GM23338 (cell line): ENCODE measurements around the gene NIBAN1. TPM values are rescaled to one million over a fixed set of nuclear protein-coding genes. Genes with fewer than 3 reads are reported as not detected.
A peak's percentile ranks its signal among the peaks of the same experiment; 100 is the strongest.

ENCODE experiments used
- ATAC-seq: fragments of 200-7000 bp; cut with Tn5 transposase; 3 replicates; pipeline ENCODE4 v1.9.1; 2020
- DNase-seq: peaks from one replicate; pipeline ENCODE4 v3.0.0-alpha.2; 2015; ENCODE audit warnings: low spot score
- H2AFZ ChIP-seq: fragments of 200-600 bp; sonication (generic); 2 replicates; pipeline ENCODE4 v1.8.0; 2016; ENCODE audit warnings: antibody characterized with exemption, mild to moderate bottlenecking, moderate library complexity
- H3F3A ChIP-seq: fragments of 200-600 bp; sonication (generic); replicated peaks from 2 replicates; pipeline ENCODE4 v1.8.0; 2017; ENCODE audit warnings: antibody characterized with exemption, mixed run types, low read depth
- H3K27ac ChIP-seq: fragments of 200-600 bp; sonication (generic); 2 replicates; pipeline ENCODE4 v1.6.1; 2016; ENCODE audit warnings: low read depth
- H3K27me3 ChIP-seq: fragments of 200-600 bp; sonication (generic); 2 replicates; pipeline ENCODE4 v1.8.0; 2016; ENCODE audit warnings: mild to moderate bottlenecking, mixed run types, moderate library complexity; ENCODE audit not compliant: insufficient read depth
- H3K36me3 ChIP-seq: fragments of 200-600 bp; sonication (generic); 2 replicates; pipeline ENCODE4 v1.8.0; 2016; ENCODE audit warnings: mild to moderate bottlenecking; ENCODE audit not compliant: insufficient read depth
- H3K4me1 ChIP-seq: fragments of 200-600 bp; sonication (generic); 2 replicates; pipeline ENCODE4 v1.8.0; 2016; ENCODE audit warnings: mild to moderate bottlenecking, moderate library complexity; ENCODE audit not compliant: insufficient read depth
- H3K4me2 ChIP-seq: fragments of 200-600 bp; sonication (generic); 2 replicates; pipeline ENCODE4 v1.7.1; 2017; ENCODE audit warnings: mixed run types
- H3K4me3 ChIP-seq: fragments of 200-600 bp; sonication (generic); 2 replicates; pipeline ENCODE4 v1.6.1; 2016; ENCODE audit warnings: mixed run types
- H3K79me2 ChIP-seq: fragments of 200-600 bp; sonication (generic); replicated peaks from 2 replicates; pipeline ENCODE4 v1.8.0; 2017; ENCODE audit warnings: mild to moderate bottlenecking; ENCODE audit not compliant: insufficient read depth
- H3K9me2 ChIP-seq: fragments of 200-600 bp; sonication (generic); 2 replicates; pipeline ENCODE4 v1.8.0; 2017; ENCODE audit not compliant: insufficient read depth
- H4K20me1 ChIP-seq: fragments of 200-600 bp; sonication (generic); replicated peaks from 2 replicates; pipeline ENCODE4 v1.8.0; 2017; ENCODE audit warnings: mild to moderate bottlenecking; ENCODE audit not compliant: insufficient read depth
- H3K27ac Mint-ChIP-seq: 2 replicates; pipeline ENCODE4 v1.8.0; 2020; ENCODE audit warnings: inconsistent platforms, mild to moderate bottlenecking, moderate library complexity, mixed read lengths
- H3K27me3 Mint-ChIP-seq: 3 replicates; pipeline ENCODE4 v1.8.0; 2022; ENCODE audit warnings: low read depth, mild to moderate bottlenecking, moderate library complexity, mixed read lengths, inconsistent platforms; ENCODE audit not compliant: insufficient read depth, poor library complexity
- H3K36me3 Mint-ChIP-seq: 3 replicates; pipeline ENCODE4 v1.8.0; 2021; ENCODE audit warnings: low read depth, mild to moderate bottlenecking, inconsistent platforms, moderate library complexity, mixed read lengths
- H3K4me1 Mint-ChIP-seq: 3 replicates; pipeline ENCODE4 v1.8.0; 2020; ENCODE audit warnings: mild to moderate bottlenecking, inconsistent platforms, mixed read lengths
- H3K4me3 Mint-ChIP-seq: 3 replicates; pipeline ENCODE4 v1.8.0; 2021; ENCODE audit warnings: moderate library complexity, mild to moderate bottlenecking, inconsistent platforms, mixed read lengths
- H3K9me3 Mint-ChIP-seq: 3 replicates; pipeline ENCODE4 v1.8.0; 2020; ENCODE audit warnings: moderate library complexity, mild to moderate bottlenecking, inconsistent platforms, mixed read lengths
- CREB1 ChIP-seq: fragments of 250-450 bp; sonication (Bioruptor Pico); IDR thresholded peaks from 2 replicates; pipeline ENCODE4 v1.5.0; 2020; ENCODE audit warnings: low read depth, mild to moderate bottlenecking, moderate library complexity
- EZH2 ChIP-seq: fragments of 200-600 bp; sonication (generic); IDR thresholded peaks from one replicate; pipeline ENCODE4 v1.8.0; 2017; ENCODE audit warnings: antibody characterized with exemption, mild to moderate bottlenecking, low read depth; ENCODE audit not compliant: unreplicated experiment
- EZH2phosphoT487 ChIP-seq: fragments of 200-600 bp; sonication (generic); IDR thresholded peaks from one replicate; pipeline ENCODE4 v1.8.1; 2018; ENCODE audit warnings: antibody characterized with exemption; ENCODE audit not compliant: unreplicated experiment
- JUNB ChIP-seq: IDR thresholded peaks from one replicate; pipeline ENCODE4 v1.6.1; 2016; ENCODE audit warnings: antibody characterized with exemption; ENCODE audit not compliant: unreplicated experiment
- NANOG ChIP-seq: IDR thresholded peaks from 2 replicates; pipeline ENCODE4 v1.6.1; 2016; ENCODE audit warnings: antibody characterized with exemption, borderline replicate concordance
- POLR2AphosphoS5 ChIP-seq: IDR thresholded peaks from 2 replicates; pipeline ENCODE4 v1.6.1; 2016; ENCODE audit warnings: antibody characterized with exemption, low read depth
- STAT1 ChIP-seq: IDR thresholded peaks from one replicate; pipeline ENCODE4 v1.6.1; 2016; ENCODE audit warnings: antibody characterized with exemption; ENCODE audit not compliant: unreplicated experiment
- ZNF114 ChIP-seq: fragments of 250-450 bp; sonication (Bioruptor Pico); IDR thresholded peaks from 2 replicates; pipeline ENCODE4 v1.5.0; 2020; ENCODE audit warnings: mild to moderate bottlenecking, moderate library complexity
- ZNF331 ChIP-seq: fragments of 250-450 bp; sonication (Bioruptor Pico); IDR thresholded peaks from 2 replicates; pipeline ENCODE4 v1.5.0; 2020; ENCODE audit warnings: low read depth, mild to moderate bottlenecking, moderate library complexity
- polyA plus RNA-seq: library from polyadenylated mRNA; unstranded; fragments of >200 nt; fragmentation: Nextera tagmentation; extraction: Ambion mirVana; gene quantifications from 2 replicates; pipeline ENCODE4 v1.2.1, GENCODE V29; 2016
- total RNA-seq: library from RNA; depleted of rRNA; stranded (reverse); fragments of >200 nt; shearing (Covaris generic); gene quantifications from 2 replicates; pipeline ENCODE4 v1.2.3, GENCODE V29; 2014
- TF ChIP-seq, protein P1 (sequence below): fragments of 250-450 bp; sonication (Bioruptor Pico); IDR thresholded peaks from 2 replicates; pipeline ENCODE4 v1.5.0; 2020; ENCODE audit warnings: mild to moderate bottlenecking, moderate library complexity
- TF ChIP-seq, protein P2 (sequence below): IDR thresholded peaks from 2 replicates; pipeline ENCODE4 v1.6.1; 2016; ENCODE audit warnings: antibody characterized with exemption
- TF ChIP-seq, protein P3 (sequence below), 2 experiments: fragments of 200-600 bp in 1 of 2; sonication (generic) in 1 of 2; conservative IDR thresholded peaks; 2 replicates each; pipeline versions ENCODE4 v1.5.1 to v1.6.1; 2016 to 2017; ENCODE audit warnings: antibody characterized with exemption in 2 of 2, low read depth in 2 of 2, mild to moderate bottlenecking in 2 of 2, moderate library complexity in 1 of 2
- TF ChIP-seq, protein P4 (sequence below): IDR thresholded peaks from one replicate; pipeline ENCODE4 v1.6.1; 2018; ENCODE audit warnings: antibody characterized with exemption; ENCODE audit not compliant: unreplicated experiment

NIBAN1 gene
- total and polyA plus RNA-seq, 2 experiments from 2014 or later: 5.5 to 12.3 TPM

DNA sequence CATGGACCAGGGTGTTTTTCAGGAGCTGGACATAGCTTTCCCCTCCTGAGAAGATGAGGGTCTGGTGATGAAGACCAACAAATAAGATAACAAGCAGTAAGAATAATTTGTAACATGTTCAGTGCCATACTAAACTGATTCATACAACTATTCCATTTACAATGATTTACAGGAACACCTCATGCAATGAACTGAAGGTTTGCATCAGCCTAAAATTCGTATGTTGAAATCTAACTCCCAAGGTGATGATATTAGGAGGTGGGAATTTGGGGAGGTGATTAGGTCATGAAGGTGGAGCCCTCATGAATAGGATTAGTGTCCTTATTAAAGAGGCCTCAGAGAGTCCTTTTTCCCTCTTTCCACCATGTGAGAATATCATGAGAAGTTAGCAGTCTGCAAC is 15.9 kb upstream of the NIBAN1 start:
- H3K4me2 ChIP-seq: no peak overlapping the region
- Mint-ChIP-seq H3K4me1 (peaks cover 10% of the 10 kb centered on the region), H3K4me3 (no peak overlapping the region), H3K27ac (no peak overlapping the region), H3K9me3 (peaks cover 3% of the 10 kb centered on the region; the same call in 2 of the 3 replicates), H3K27me3 (no peaks in the 10 kb centered on the region), H3K36me3 (no peaks in the 10 kb centered on the region)
- H3K4me1 ChIP-seq: 0 out of 2 replicates have a peak, but pooled peaks cover 5% of the 10 kb centered on the region
- ATAC-seq (no peak), DNase-seq (no peak)
- no peaks in the 10 kb centered on the region for H4K20me1 ChIP-seq
- TF ChIP-seq JUNB (no peak), CREB1 (CRISPR knock-in tag) (no peak), POLR2AphosphoS5 (no peak), ZNF114 (CRISPR knock-in tag) (no peak), NANOG (no peak), EZH2 (no peak), EZH2phosphoT487 (no peak), ZNF331 (CRISPR knock-in tag) (no peak), STAT1 (no peak)
- TF ChIP-seq, protein P1, sequence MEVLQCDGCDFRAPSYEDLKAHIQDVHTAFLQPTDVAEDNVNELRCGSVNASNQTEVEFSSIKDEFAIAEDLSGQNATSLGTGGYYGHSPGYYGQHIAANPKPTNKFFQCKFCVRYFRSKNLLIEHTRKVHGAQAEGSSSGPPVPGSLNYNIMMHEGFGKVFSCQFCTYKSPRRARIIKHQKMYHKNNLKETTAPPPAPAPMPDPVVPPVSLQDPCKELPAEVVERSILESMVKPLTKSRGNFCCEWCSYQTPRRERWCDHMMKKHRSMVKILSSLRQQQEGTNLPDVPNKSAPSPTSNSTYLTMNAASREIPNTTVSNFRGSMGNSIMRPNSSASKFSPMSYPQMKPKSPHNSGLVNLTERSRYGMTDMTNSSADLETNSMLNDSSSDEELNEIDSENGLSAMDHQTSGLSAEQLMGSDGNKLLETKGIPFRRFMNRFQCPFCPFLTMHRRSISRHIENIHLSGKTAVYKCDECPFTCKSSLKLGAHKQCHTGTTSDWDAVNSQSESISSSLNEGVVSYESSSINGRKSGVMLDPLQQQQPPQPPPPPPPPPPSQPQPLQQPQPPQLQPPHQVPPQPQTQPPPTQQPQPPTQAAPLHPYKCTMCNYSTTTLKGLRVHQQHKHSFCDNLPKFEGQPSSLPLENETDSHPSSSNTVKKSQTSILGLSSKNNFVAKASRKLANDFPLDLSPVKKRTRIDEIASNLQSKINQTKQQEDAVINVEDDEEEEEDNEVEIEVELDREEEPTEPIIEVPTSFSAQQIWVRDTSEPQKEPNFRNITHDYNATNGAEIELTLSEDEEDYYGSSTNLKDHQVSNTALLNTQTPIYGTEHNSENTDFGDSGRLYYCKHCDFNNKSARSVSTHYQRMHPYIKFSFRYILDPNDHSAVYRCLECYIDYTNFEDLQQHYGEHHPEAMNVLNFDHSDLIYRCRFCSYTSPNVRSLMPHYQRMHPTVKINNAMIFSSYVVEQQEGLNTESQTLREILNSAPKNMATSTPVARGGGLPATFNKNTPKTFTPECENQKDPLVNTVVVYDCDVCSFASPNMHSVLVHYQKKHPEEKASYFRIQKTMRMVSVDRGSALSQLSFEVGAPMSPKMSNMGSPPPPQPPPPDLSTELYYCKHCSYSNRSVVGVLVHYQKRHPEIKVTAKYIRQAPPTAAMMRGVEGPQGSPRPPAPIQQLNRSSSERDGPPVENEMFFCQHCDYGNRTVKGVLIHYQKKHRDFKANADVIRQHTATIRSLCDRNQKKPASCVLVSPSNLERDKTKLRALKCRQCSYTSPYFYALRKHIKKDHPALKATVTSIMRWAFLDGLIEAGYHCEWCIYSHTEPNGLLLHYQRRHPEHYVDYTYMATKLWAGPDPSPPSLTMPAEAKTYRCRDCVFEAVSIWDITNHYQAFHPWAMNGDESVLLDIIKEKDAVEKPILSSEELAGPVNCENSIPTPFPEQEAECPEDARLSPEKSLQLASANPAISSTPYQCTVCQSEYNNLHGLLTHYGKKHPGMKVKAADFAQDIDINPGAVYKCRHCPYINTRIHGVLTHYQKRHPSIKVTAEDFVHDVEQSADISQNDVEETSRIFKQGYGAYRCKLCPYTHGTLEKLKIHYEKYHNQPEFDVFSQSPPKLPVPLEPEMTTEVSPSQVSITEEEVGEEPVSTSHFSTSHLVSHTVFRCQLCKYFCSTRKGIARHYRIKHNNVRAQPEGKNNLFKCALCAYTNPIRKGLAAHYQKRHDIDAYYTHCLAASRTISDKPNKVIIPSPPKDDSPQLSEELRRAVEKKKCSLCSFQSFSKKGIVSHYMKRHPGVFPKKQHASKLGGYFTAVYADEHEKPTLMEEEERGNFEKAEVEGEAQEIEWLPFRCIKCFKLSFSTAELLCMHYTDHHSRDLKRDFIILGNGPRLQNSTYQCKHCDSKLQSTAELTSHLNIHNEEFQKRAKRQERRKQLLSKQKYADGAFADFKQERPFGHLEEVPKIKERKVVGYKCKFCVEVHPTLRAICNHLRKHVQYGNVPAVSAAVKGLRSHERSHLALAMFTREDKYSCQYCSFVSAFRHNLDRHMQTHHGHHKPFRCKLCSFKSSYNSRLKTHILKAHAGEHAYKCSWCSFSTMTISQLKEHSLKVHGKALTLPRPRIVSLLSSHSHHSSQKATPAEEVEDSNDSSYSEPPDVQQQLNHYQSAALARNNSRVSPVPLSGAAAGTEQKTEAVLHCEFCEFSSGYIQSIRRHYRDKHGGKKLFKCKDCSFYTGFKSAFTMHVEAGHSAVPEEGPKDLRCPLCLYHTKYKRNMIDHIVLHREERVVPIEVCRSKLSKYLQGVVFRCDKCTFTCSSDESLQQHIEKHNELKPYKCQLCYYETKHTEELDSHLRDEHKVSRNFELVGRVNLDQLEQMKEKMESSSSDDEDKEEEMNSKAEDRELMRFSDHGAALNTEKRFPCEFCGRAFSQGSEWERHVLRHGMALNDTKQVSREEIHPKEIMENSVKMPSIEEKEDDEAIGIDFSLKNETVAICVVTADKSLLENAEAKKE (CRISPR knock-in tag): no peak
- TF ChIP-seq, protein P2, sequence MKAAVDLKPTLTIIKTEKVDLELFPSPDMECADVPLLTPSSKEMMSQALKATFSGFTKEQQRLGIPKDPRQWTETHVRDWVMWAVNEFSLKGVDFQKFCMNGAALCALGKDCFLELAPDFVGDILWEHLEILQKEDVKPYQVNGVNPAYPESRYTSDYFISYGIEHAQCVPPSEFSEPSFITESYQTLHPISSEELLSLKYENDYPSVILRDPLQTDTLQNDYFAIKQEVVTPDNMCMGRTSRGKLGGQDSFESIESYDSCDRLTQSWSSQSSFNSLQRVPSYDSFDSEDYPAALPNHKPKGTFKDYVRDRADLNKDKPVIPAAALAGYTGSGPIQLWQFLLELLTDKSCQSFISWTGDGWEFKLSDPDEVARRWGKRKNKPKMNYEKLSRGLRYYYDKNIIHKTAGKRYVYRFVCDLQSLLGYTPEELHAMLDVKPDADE: no peak
- TF ChIP-seq, protein P3, sequence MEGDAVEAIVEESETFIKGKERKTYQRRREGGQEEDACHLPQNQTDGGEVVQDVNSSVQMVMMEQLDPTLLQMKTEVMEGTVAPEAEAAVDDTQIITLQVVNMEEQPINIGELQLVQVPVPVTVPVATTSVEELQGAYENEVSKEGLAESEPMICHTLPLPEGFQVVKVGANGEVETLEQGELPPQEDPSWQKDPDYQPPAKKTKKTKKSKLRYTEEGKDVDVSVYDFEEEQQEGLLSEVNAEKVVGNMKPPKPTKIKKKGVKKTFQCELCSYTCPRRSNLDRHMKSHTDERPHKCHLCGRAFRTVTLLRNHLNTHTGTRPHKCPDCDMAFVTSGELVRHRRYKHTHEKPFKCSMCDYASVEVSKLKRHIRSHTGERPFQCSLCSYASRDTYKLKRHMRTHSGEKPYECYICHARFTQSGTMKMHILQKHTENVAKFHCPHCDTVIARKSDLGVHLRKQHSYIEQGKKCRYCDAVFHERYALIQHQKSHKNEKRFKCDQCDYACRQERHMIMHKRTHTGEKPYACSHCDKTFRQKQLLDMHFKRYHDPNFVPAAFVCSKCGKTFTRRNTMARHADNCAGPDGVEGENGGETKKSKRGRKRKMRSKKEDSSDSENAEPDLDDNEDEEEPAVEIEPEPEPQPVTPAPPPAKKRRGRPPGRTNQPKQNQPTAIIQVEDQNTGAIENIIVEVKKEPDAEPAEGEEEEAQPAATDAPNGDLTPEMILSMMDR (conservative IDR thresholded peaks at IDR 0.05; ENCODE audit: low read depth in 2 of 2): no peak
- TF ChIP-seq, protein P4, sequence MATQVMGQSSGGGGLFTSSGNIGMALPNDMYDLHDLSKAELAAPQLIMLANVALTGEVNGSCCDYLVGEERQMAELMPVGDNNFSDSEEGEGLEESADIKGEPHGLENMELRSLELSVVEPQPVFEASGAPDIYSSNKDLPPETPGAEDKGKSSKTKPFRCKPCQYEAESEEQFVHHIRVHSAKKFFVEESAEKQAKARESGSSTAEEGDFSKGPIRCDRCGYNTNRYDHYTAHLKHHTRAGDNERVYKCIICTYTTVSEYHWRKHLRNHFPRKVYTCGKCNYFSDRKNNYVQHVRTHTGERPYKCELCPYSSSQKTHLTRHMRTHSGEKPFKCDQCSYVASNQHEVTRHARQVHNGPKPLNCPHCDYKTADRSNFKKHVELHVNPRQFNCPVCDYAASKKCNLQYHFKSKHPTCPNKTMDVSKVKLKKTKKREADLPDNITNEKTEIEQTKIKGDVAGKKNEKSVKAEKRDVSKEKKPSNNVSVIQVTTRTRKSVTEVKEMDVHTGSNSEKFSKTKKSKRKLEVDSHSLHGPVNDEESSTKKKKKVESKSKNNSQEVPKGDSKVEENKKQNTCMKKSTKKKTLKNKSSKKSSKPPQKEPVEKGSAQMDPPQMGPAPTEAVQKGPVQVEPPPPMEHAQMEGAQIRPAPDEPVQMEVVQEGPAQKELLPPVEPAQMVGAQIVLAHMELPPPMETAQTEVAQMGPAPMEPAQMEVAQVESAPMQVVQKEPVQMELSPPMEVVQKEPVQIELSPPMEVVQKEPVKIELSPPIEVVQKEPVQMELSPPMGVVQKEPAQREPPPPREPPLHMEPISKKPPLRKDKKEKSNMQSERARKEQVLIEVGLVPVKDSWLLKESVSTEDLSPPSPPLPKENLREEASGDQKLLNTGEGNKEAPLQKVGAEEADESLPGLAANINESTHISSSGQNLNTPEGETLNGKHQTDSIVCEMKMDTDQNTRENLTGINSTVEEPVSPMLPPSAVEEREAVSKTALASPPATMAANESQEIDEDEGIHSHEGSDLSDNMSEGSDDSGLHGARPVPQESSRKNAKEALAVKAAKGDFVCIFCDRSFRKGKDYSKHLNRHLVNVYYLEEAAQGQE: no peak
- no peak overlapping the region for H3K27ac ChIP-seq
- peak overlapping the region; percentile 34; the same call in 1 of the 2 replicates for H2AFZ ChIP-seq
- H3K9me2 ChIP-seq: 0 out of 2 replicates have a peak, but pooled peaks cover 3% of the 10 kb centered on the region
- no peak overlapping the region for H3K4me3 ChIP-seq
- H3K79me2 ChIP-seq: no peaks in the 10 kb centered on the region
- no peaks in the 10 kb centered on the region for H3K27me3 ChIP-seq
- H3K36me3 ChIP-seq: no peaks in the 10 kb centered on the region
- H3F3A ChIP-seq: no peaks in the 10 kb centered on the region
